IPS-18a (cell line): Measurements from ENCODE around the gene DNAH6.

Experiments
- H3K27ac ChIP-seq: one replicate; pipeline ENCODE4 v1.5.1; 2013; ENCODE audit warnings: low read length
- H3K27me3 ChIP-seq: one replicate; pipeline ENCODE4 v1.6.1; 2013; ENCODE audit warnings: mild to moderate bottlenecking, low read length; ENCODE audit not compliant: control insufficient read depth, insufficient read depth
- H3K36me3 ChIP-seq: one replicate; pipeline ENCODE4 v1.6.1; 2013; ENCODE audit warnings: low read depth, low read length; ENCODE audit not compliant: control insufficient read depth
- H3K4me1 ChIP-seq: one replicate; pipeline ENCODE4 v1.6.1; 2013; ENCODE audit warnings: low read depth, low read length; ENCODE audit not compliant: control insufficient read depth
- H3K4me3 ChIP-seq: one replicate; pipeline ENCODE4 v1.5.1; 2013; ENCODE audit warnings: low read length
- H3K9ac ChIP-seq: one replicate; pipeline ENCODE4 v1.6.1; 2013; ENCODE audit warnings: mild to moderate bottlenecking, low read length, moderate library complexity
- H3K9me3 ChIP-seq: one replicate; pipeline ENCODE4 v1.6.1; 2013; ENCODE audit warnings: low read depth, low read length; ENCODE audit not compliant: control insufficient read depth

Gene DNAH6

DNA sequence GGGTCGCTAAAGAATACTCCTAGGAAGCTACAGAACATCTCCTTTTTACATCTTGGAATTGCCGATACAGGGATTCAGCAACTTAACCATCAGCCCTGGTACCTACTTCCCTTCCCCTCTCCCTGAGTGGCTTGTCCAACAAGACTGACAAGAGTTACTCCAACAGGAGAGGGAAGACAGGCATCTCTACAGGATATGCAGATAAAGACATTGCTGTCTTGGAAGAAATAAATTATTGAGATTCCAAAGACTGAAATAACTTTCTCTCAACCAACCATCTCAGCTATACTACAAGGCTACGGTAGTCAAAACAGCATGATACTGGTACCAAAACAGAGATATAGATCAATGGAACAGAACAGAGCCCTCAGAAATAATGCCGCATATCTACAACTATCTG, 277.3 kb downstream of the DNAH6 start:
- Histone ChIP-seq H3K4me1 (no peaks in the 10 kb centered on the region), H3K27ac (no peak overlapping the region), H3K36me3 (no peaks in the 10 kb centered on the region), H3K9me3 (no peaks in the 10 kb centered on the region), H3K9ac (no peak overlapping the region), H3K27me3 (no peaks in the 10 kb centered on the region), H3K4me3 (no peak overlapping the region)

DNA sequence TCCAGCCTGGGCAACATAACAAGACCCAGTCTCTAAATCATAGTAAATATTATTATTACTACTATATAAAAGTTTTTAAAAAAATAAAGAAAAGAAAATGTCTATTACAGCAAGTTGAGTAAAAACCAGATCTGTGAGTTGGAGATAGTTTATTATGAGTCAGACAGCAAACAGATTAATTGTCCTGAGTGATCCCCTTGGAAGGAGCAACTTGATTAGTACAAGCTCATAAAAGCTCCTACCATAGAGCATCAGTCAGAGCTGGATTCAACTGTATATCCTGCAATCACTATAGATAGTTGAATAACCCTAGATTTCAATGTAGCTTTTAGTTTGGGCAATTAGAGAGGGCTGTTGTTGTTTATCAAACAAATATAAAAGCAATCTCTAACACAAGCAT, 280.5 kb downstream of the DNAH6 start:
- no peaks in the 10 kb centered on the region for H3K27me3 ChIP-seq
- H3K36me3 ChIP-seq, result no peaks in the 10 kb centered on the region
- no peak overlapping the region for H3K27ac ChIP-seq

GRCh38 chr2:84797271-84797670, 281.0 kb downstream of the DNAH6 start:
- H3K4me1 ChIP-seq, result peaks cover 14% of the 10 kb centered on the region
- H3K27ac ChIP-seq, result no peak overlapping the region
- H3K9ac ChIP-seq, result no peak overlapping the region

More for the DNA sequence above, 280.5 kb downstream of the DNAH6 start:
- H3K4me1 ChIP-seq, result peaks cover 14% of the 10 kb centered on the region
- H3K9me3 ChIP-seq, result no peaks in the 10 kb centered on the region
- no peak overlapping the region for H3K9ac ChIP-seq
- H3K4me3 ChIP-seq, result no peak overlapping the region

GRCh38 chr2:84799772-84800171, 283.5 kb downstream of the DNAH6 start:
- Histone ChIP-seq H3K4me1 (peaks cover 14% of the 10 kb centered on the region), H3K27ac (peak overlapping the region; percentile 0), H3K9ac (no peak overlapping the region)

More at GRCh38 chr2:84797271-84797670, 281.0 kb downstream of the DNAH6 start:
- H3K9me3 ChIP-seq, result no peaks in the 10 kb centered on the region
- no peak overlapping the region for H3K4me3 ChIP-seq
- no peaks in the 10 kb centered on the region for H3K27me3 ChIP-seq
- no peaks in the 10 kb centered on the region for H3K36me3 ChIP-seq

DNA sequence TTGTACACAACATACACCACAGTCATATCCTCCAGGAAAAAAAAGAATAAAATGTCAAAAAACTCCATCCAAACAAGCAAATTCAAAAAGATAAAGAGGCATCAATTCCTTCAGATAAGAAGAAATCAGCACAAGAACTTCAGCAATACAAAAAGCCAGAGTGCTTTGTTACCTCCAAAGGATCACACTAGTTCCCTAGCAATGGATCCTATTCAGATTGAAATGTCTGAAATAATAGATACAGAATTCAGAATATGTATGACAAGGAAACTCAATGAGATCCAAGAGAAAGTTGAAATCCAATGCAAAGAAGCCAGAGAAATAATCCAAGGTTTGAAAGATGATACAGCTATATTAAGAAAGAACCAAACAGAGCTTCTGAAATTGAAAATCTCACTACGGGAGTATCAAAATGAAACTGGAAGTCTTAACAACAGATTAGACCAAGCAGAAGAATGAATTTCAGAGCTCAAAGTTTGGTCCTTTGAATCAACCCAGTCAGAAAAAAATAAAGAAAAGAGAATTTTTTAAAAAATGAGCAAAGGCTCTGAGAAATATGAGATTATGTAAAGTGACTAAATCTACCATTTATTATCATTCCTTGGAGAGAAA, 284.0 kb downstream of the DNAH6 start:
- Histone ChIP-seq H3K27ac (peak overlapping the region; percentile 0), H3K9ac (no peak overlapping the region)

More at GRCh38 chr2:84799772-84800171, 283.5 kb downstream of the DNAH6 start:
- no peak overlapping the region for H3K4me3 ChIP-seq
- no peaks in the 10 kb centered on the region for H3K36me3 ChIP-seq
- no peaks in the 10 kb centered on the region for H3K27me3 ChIP-seq
- H3K9me3 ChIP-seq, result no peaks in the 10 kb centered on the region

DNA sequence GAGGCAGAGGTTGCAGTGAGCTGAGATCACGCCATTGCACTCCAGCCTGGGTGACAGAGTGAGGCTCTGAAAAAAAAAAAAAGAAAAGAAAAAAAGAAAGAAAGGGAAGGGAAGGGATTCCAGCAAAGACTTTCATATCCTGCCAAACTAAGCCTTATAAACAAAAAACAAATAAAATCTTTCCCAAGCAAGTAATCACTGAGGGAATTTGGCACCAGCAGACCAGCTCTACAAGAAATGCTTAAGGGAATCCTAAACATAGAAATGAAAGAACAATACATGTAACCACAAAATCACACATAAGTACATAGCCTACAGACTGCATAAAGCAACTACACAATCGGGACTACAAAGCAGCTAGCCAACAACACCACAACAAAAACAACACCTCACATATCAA, 285.5 kb downstream of the DNAH6 start:
- Histone ChIP-seq H3K4me3 (no peak overlapping the region), H3K9ac (no peak overlapping the region), H3K9me3 (no peaks in the 10 kb centered on the region), H3K36me3 (no peaks in the 10 kb centered on the region), H3K27me3 (no peaks in the 10 kb centered on the region), H3K27ac (no peak overlapping the region), H3K4me1 (peaks cover 14% of the 10 kb centered on the region)

More for the DNA sequence above, 284.0 kb downstream of the DNAH6 start:
- Histone ChIP-seq H3K4me3 (no peak overlapping the region), H3K9me3 (no peaks in the 10 kb centered on the region), H3K4me1 (peaks cover 14% of the 10 kb centered on the region), H3K27me3 (no peaks in the 10 kb centered on the region), H3K36me3 (no peaks in the 10 kb centered on the region)

GRCh38 chr2:84805250-84805958, 289.1 kb downstream of the DNAH6 start:
- no peaks in the 10 kb centered on the region for H3K36me3 ChIP-seq
- no peak overlapping the region for H3K4me3 ChIP-seq
- H3K4me1 ChIP-seq, result peaks cover under 1% of the 10 kb centered on the region
- H3K27ac ChIP-seq, result no peak overlapping the region
- no peak overlapping the region for H3K9ac ChIP-seq
- no peaks in the 10 kb centered on the region for H3K9me3 ChIP-seq
- no peaks in the 10 kb centered on the region for H3K27me3 ChIP-seq

- H3K4me1 ChIP-seq, result no peaks in the 10 kb centered on the region
Observed at GRCh38 chr2:84807063-84807485, 290.8 kb downstream of the DNAH6 start.

GRCh38 chr2:84808279-84808678, 292.0 kb downstream of the DNAH6 start:
- no peak overlapping the region for H3K9ac ChIP-seq
- no peaks in the 10 kb centered on the region for H3K36me3 ChIP-seq
- H3K4me1 ChIP-seq, result no peaks in the 10 kb centered on the region
- no peak overlapping the region for H3K4me3 ChIP-seq
- no peak overlapping the region for H3K27ac ChIP-seq
- no peaks in the 10 kb centered on the region for H3K9me3 ChIP-seq
- H3K27me3 ChIP-seq, result no peaks in the 10 kb centered on the region

More at GRCh38 chr2:84807063-84807485, 290.8 kb downstream of the DNAH6 start:
- Histone ChIP-seq H3K9ac (no peak overlapping the region), H3K9me3 (no peaks in the 10 kb centered on the region), H3K4me3 (no peak overlapping the region), H3K36me3 (no peaks in the 10 kb centered on the region), H3K27ac (no peak overlapping the region), H3K27me3 (no peaks in the 10 kb centered on the region)

DNA sequence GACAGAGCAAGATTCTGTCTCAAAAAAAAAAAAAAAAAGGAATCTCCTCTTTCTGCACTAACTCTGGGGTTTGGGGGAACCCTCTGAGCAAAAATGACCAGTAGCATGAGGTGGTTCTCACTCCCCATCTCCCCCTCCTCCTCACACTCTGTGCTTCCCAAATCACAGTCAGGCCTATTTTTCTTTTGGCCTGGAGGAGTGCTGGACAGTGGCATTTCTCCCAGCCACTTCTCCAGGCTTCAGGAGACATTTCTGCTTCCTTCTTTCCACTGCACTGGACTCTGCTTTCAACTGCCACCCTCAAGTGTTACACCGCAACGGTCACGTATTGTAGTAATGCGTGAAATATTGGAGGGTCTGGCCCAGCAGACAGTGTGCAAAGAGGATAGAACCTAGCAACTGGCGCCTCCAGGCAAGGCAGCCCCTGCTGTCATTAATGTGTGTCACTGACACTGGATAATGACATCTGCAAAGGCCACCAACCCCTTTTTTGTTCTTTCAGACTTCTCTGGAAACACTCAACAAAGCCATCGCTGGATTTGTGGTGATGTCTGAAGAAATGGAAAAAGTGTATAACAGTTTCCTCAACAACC, 295.6 kb downstream of the DNAH6 start:
- no peaks in the 10 kb centered on the region for H3K36me3 ChIP-seq
- H3K4me1 ChIP-seq, result no peaks in the 10 kb centered on the region
- H3K4me3 ChIP-seq, result no peak overlapping the region
- H3K9me3 ChIP-seq, result no peaks in the 10 kb centered on the region
- no peak overlapping the region for H3K9ac ChIP-seq
- H3K27ac ChIP-seq, result no peak overlapping the region
- H3K27me3 ChIP-seq, result no peaks in the 10 kb centered on the region

GRCh38 chr2:84815146-84815545, 298.8 kb downstream of the DNAH6 start:
- Histone ChIP-seq H3K9ac (no peak overlapping the region), H3K4me1 (no peaks in the 10 kb centered on the region), H3K9me3 (no peaks in the 10 kb centered on the region), H3K4me3 (no peak overlapping the region), H3K36me3 (no peaks in the 10 kb centered on the region), H3K27ac (no peak overlapping the region), H3K27me3 (no peaks in the 10 kb centered on the region)
